Suprapubic skin (tissue), 4 donors: ENCODE data around the gene TMC2. TPM values are rescaled to one million over a fixed set of nuclear protein-coding genes. Genes with fewer than 3 reads are reported as not detected.

Experiments used
- DNase-seq, 2 donors: peaks; one replicate each; pipeline ENCODE4 v3.0.0-alpha.2; 2019; ENCODE audit warnings: low spot score in 2 of 2
- H3K27ac ChIP-seq: fragments of 200-600 bp; sonication (generic); one replicate; pipeline ENCODE4 v1.5.1; 2019
- H3K27me3 ChIP-seq: fragments of 200-600 bp; sonication (generic); one replicate; pipeline ENCODE4 v1.5.1; 2019
- H3K36me3 ChIP-seq: fragments of 200-600 bp; sonication (generic); one replicate; pipeline ENCODE4 v1.5.1; 2019
- H3K4me1 ChIP-seq: fragments of 200-600 bp; sonication (generic); one replicate; pipeline ENCODE4 v1.5.1; 2019
- H3K4me3 ChIP-seq: fragments of 200-600 bp; sonication (generic); one replicate; pipeline ENCODE4 v1.5.1; 2019; ENCODE audit warnings: mild to moderate bottlenecking
- H3K9me3 ChIP-seq: fragments of 200-600 bp; sonication (generic); one replicate; pipeline ENCODE4 v1.5.1; 2019
- EP300 ChIP-seq: sonication (generic); formaldehyde crosslinking; IDR thresholded peaks from one replicate; pipeline ENCODE4 v1.6.1; 2017; ENCODE audit warnings: antibody characterized with exemption
- POLR2A ChIP-seq, 2 donors: fragments of 450-650 bp; IDR thresholded peaks; one replicate each; pipeline ENCODE4 v1.6.1; 2017; ENCODE audit warnings: antibody characterized with exemption in 2 of 2, mild to moderate bottlenecking in 2 of 2, moderate library complexity in 2 of 2
- POLR2AphosphoS5 ChIP-seq, 3 donors: sonication (generic); formaldehyde crosslinking; IDR thresholded peaks; one replicate each; pipeline ENCODE4 v1.6.1; 2017; ENCODE audit warnings: antibody characterized with exemption in 3 of 3
- WGBS: methylation state at CpG from one replicate; pipeline ENCODE4 v1.1.5; 2018; 5-methylcytosine and 5-hydroxymethylcytosine counted together
- total RNA-seq, 4 donors: library from RNA; depleted of rRNA; stranded (reverse); fragments of >200 nt; gene quantifications; one replicate each; pipeline ENCODE4 v1.1.0, GENCODE V29; 2016
- TF ChIP-seq, protein P1 (sequence below), 2 donors: fragments of 200-600 bp in 1 of 2; fragments of 450-650 bp in 1 of 2; sonication (generic) in 1 of 2; IDR thresholded peaks; one replicate each; pipeline ENCODE4 v1.5.1; 2016 to 2019; ENCODE audit warnings: antibody characterized with exemption in 2 of 2, mild to moderate bottlenecking in 1 of 2, moderate library complexity in 1 of 2

TMC2 gene
- total RNA-seq, 4 donors from 2014 or later, result not detected

DNA sequence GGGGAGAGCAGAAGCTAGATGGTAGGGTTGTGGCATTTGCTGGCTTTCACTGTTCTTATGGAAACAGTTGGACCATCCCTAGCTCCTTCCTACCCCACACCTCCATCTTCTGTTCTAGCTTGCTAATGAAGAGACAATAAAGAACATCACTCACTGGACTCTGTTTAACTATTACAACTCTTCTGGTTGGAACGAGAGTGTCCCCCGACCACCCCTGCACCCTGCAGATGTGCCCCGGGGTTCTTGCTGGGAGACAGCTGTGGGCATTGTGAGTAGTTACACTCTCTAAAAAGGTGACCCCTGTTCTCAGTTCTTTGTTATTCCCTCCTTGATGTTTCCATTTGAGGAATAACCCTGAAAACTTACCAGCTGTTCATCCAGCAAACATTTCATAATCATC, 75.7 kb downstream of the TMC2 start:
- TF ChIP-seq POLR2A (IDR thresholded peaks at IDR 0.05), result no peak
- no peak for TF ChIP-seq POLR2AphosphoS5 (IDR thresholded peaks at IDR 0.05)
- TF ChIP-seq EP300, result no peak
- TF ChIP-seq, protein P1, sequence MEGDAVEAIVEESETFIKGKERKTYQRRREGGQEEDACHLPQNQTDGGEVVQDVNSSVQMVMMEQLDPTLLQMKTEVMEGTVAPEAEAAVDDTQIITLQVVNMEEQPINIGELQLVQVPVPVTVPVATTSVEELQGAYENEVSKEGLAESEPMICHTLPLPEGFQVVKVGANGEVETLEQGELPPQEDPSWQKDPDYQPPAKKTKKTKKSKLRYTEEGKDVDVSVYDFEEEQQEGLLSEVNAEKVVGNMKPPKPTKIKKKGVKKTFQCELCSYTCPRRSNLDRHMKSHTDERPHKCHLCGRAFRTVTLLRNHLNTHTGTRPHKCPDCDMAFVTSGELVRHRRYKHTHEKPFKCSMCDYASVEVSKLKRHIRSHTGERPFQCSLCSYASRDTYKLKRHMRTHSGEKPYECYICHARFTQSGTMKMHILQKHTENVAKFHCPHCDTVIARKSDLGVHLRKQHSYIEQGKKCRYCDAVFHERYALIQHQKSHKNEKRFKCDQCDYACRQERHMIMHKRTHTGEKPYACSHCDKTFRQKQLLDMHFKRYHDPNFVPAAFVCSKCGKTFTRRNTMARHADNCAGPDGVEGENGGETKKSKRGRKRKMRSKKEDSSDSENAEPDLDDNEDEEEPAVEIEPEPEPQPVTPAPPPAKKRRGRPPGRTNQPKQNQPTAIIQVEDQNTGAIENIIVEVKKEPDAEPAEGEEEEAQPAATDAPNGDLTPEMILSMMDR (IDR thresholded peaks at IDR 0.05), result no peak
- Histone ChIP-seq H3K4me1 (no peaks in the 10 kb centered on the region), H3K27ac (no peak overlapping the region), H3K4me3 (no peak overlapping the region), H3K27me3 (peaks cover 25% of the 10 kb centered on the region), H3K36me3 (no peaks in the 10 kb centered on the region), H3K9me3 (peaks cover 4% of the 10 kb centered on the region)
- DNase-seq, result no peak
- 95% methylated on average over 3 of the region's 3 CpGs for WGBS

DNA sequence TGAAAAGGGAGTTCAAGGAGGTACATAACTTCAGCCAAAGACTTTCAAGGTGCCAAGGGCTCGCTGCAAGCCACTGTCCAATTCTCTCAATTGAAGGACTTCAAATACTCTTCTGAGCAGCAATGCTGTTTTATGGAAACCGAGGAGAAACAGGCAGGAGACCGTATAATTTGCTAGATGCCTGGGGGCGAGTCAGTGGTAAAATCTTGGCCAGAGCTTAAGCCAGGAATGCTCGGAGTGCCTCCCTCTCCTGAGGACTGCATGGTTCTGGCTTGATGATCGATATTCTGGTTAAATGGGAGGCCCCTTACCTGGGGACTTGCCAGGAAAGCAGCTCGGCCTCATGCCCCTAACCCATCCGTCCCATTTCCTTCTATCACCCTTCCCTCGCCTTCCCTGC, 80.3 kb downstream of the TMC2 start:
- no peaks in the 10 kb centered on the region for H3K4me1 ChIP-seq
- H3K4me3 ChIP-seq, result no peak overlapping the region
- TF ChIP-seq POLR2AphosphoS5 (IDR thresholded peaks at IDR 0.05) (no peak), EP300 (no peak), POLR2A (IDR thresholded peaks at IDR 0.05) (no peak)
- TF ChIP-seq, protein P1 (IDR thresholded peaks at IDR 0.05), result no peak
- 63% methylated on average over 7 of the region's 9 CpGs for WGBS
- H3K9me3 ChIP-seq, result no peaks in the 10 kb centered on the region
- peaks cover 24% of the 10 kb centered on the region for H3K27me3 ChIP-seq
- H3K27ac ChIP-seq, result no peak overlapping the region
- DNase-seq, result no peak
- no peaks in the 10 kb centered on the region for H3K36me3 ChIP-seq

DNA sequence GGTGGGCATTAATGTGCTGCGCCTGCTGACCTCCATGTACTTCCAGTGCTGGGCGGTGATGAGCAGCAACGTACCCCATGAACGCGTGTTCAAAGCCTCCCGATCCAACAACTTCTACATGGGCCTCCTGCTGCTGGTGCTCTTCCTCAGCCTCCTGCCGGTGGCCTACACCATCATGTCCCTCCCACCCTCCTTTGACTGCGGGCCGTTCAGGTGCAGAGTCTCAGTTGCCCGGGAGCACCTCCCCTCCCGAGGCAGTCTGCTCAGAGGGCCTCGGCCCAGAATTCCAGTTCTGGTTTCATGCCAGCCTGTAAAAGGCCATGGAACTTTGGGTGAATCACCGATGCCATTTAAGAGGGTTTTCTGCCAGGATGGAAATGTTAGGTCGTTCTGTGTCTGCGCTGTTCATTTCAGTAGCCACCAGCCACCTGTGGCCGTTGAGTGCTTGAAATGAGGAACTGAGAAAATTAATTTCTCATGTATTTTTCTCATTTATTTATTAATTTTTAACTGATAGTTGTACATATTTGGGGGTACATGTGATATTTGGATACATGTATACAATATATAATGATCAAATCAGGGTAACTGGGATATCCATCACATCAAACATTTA, 80.8 kb downstream of the TMC2 start:
- TF ChIP-seq POLR2AphosphoS5 (IDR thresholded peaks at IDR 0.05), result no peak
- TF ChIP-seq EP300, result no peak
- no peak for TF ChIP-seq POLR2A (IDR thresholded peaks at IDR 0.05)
- TF ChIP-seq, protein P1 (IDR thresholded peaks at IDR 0.05), result no peak
- Histone ChIP-seq H3K27me3 (peaks cover 20% of the 10 kb centered on the region), H3K4me1 (no peaks in the 10 kb centered on the region), H3K36me3 (no peaks in the 10 kb centered on the region), H3K27ac (no peak overlapping the region), H3K9me3 (no peaks in the 10 kb centered on the region), H3K4me3 (no peak overlapping the region)
- no peak for DNase-seq
- WGBS, result 82% methylated on average over 16 of the region's 16 CpGs

DNA sequence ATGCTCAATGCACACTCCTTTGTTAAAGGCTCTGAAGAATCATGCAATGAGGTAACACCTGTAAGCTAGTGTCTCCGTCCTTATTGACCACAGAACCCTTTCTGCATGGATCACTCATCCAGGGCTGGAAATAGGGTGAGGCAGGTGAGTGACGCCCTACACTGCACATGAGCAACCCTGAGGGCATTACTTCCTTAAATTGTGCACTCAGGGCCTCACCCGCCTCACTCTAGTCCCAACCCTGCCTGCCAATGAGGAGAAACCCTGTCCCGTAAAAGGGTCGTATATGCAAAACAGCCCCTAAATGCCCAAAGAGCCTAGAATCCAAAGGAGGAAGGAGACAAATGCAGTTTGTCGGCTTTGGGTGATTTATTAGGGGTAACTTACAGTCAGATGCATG, 82.4 kb downstream of the TMC2 start:
- H3K9me3 ChIP-seq, result no peaks in the 10 kb centered on the region
- no peak overlapping the region for H3K4me3 ChIP-seq
- no peaks in the 10 kb centered on the region for H3K4me1 ChIP-seq
- 64% methylated on average over 6 of the region's 6 CpGs for WGBS
- TF ChIP-seq POLR2AphosphoS5 (IDR thresholded peaks at IDR 0.05) (no peak), POLR2A (IDR thresholded peaks at IDR 0.05) (no peak), EP300 (no peak)
- TF ChIP-seq, protein P1 (IDR thresholded peaks at IDR 0.05), result no peak
- no peak overlapping the region for H3K27ac ChIP-seq
- DNase-seq, result no peak
- no peaks in the 10 kb centered on the region for H3K36me3 ChIP-seq
- H3K27me3 ChIP-seq, result peaks cover 11% of the 10 kb centered on the region

DNA sequence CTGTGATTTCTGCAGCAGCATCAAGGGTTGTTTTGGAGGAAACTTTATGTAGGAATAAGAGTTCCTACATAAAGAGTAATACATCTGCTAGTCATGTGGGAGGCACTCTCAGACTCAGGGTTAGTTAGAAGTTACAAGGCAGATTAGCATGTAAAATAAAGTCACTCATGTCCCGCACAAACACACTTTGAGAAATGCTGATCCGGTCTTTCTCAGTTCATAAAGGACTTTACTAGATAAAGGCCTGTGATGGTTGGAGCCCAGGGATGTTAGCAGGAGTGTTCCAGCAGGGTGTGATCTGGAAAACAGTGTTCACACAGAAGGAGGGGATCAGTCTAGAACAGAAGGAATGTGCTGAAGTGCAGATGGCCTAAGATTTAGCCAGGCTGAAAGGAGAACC, 83.0 kb downstream of the TMC2 start:
- no peak overlapping the region for H3K4me3 ChIP-seq
- WGBS, result 57% methylated on average over 2 of the region's 2 CpGs
- H3K27ac ChIP-seq, result no peak overlapping the region
- no peaks in the 10 kb centered on the region for H3K9me3 ChIP-seq
- H3K27me3 ChIP-seq, result peaks cover 9% of the 10 kb centered on the region
- TF ChIP-seq EP300 (no peak), POLR2A (IDR thresholded peaks at IDR 0.05) (no peak), POLR2AphosphoS5 (IDR thresholded peaks at IDR 0.05) (no peak)
- TF ChIP-seq, protein P1 (IDR thresholded peaks at IDR 0.05), result no peak
- no peaks in the 10 kb centered on the region for H3K4me1 ChIP-seq
- DNase-seq, result no peak
- H3K36me3 ChIP-seq, result no peaks in the 10 kb centered on the region
